ENCODE data around the gene CTNND2. TPM values are rescaled to one million over a fixed set of nuclear protein-coding genes. Genes with fewer than 3 reads are reported as not detected.

The CTNND2 gene
- total RNA-seq, 1 experiment from 2014 or later = not detected

DNA sequence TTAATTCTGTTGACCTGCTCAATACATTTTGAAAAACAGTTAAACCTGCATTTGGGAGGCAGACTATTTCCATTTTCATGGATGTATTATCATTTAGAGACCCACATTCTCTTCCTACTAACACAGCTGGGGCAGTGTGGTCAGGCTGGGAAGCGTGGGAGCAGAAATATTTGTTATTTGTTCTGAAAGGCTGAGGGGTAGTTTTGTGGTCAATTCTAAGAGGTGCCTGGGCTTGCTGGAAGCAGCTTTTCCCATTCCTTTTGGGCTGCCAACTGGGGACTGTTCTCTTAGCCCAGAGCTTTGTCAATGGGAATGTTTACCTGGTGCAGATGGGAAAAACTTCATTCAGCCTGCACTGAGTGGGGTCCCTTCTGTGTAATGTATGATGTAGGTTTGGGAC, 971.8 kb downstream of the CTNND2 start:
- no TSS peak for BruUV-seq (replicated peaks)
- no peaks in the 10 kb centered on the region for H3K4me1 ChIP-seq (ENCODE audit: insufficient read depth, low read length, poor library complexity, severe bottlenecking)
- H3K27ac ChIP-seq (ENCODE audit: low read depth, low read length, poor library complexity, severe bottlenecking) = no peak overlapping the region
- intact Hi-C loops (cut with micrococcal nuclease; ENCODE audit: unreplicated experiment) = no loop called here
- no peaks in the 10 kb centered on the region for H3K36me3 ChIP-seq (ENCODE audit: insufficient read depth, low read length, poor library complexity, severe bottlenecking)
- no peak for DNase-seq (ENCODE audit: low spot score)
- POLR2A ChIA-PET (ENCODE audit: low non-redundant PET) = no interaction called here
- TF ChIP-seq EZH2 (IDR thresholded peaks at IDR 0.05; ENCODE audit: borderline replicate concordance, low read depth, low read length, poor library complexity, severe bottlenecking) (no peak), CTCF (conservative IDR thresholded peaks at IDR 0.05; ENCODE audit: low read depth, low read length) (no peak)
- H3K4me3 ChIP-seq (ENCODE audit: low read depth, low read length, poor library complexity, severe bottlenecking) = no peak overlapping the region
- H3K9me3 ChIP-seq (ENCODE audit: low read depth, low read length, poor library complexity, severe bottlenecking) = no peaks in the 10 kb centered on the region
- H3K27me3 ChIP-seq (replicated peaks; ENCODE audit: insufficient read depth, low read depth, low read length, poor library complexity) = no peaks in the 10 kb centered on the region
- CTCF ChIA-PET = no interaction called here

DNA sequence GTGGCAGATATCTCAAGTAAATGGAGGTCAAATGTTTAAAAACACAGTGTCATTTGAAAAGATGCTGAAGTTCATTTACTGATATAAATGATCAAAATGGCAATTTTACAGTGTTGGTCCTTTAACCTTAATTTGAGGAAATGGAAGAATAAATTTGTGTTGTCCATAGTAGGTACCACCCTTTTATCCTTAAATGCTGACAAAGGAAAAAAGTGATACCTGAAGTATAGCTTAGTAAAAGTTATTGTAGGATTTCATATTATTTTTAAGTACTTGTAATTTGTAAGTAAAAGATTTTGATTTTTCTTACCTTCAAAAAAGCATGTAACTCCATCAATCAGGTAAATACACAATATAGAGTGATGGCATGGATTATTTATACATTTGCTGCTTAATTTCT, 976.6 kb downstream of the CTNND2 start:
- no TSS peak for BruUV-seq (replicated peaks)
- no peak for DNase-seq (ENCODE audit: low spot score)
- Histone ChIP-seq H3K9me3 (ENCODE audit: low read depth, low read length, poor library complexity, severe bottlenecking) (no peaks in the 10 kb centered on the region), H3K36me3 (ENCODE audit: insufficient read depth, low read length, poor library complexity, severe bottlenecking) (no peaks in the 10 kb centered on the region), H3K4me1 (ENCODE audit: insufficient read depth, low read length, poor library complexity, severe bottlenecking) (no peaks in the 10 kb centered on the region), H3K4me3 (ENCODE audit: low read depth, low read length, poor library complexity, severe bottlenecking) (no peak overlapping the region), H3K27me3 (replicated peaks; ENCODE audit: insufficient read depth, low read depth, low read length, poor library complexity) (no peaks in the 10 kb centered on the region), H3K27ac (ENCODE audit: low read depth, low read length, poor library complexity, severe bottlenecking) (no peak overlapping the region)
- TF ChIP-seq CTCF (conservative IDR thresholded peaks at IDR 0.05; ENCODE audit: low read depth, low read length) = no peak
- TF ChIP-seq EZH2 (IDR thresholded peaks at IDR 0.05; ENCODE audit: borderline replicate concordance, low read depth, low read length, poor library complexity, severe bottlenecking) = no peak
- ChIA-PET POLR2A (ENCODE audit: low non-redundant PET) (no interaction called here), CTCF (no interaction called here)
- intact Hi-C loops (cut with micrococcal nuclease; ENCODE audit: unreplicated experiment) = no loop called here

- no peak for DNase-seq (ENCODE audit: low spot score)
- no TSS peak for BruUV-seq (replicated peaks)
- Histone ChIP-seq H3K4me1 (ENCODE audit: insufficient read depth, low read length, poor library complexity, severe bottlenecking) (no peaks in the 10 kb centered on the region), H3K27ac (ENCODE audit: low read depth, low read length, poor library complexity, severe bottlenecking) (no peak overlapping the region), H3K36me3 (ENCODE audit: insufficient read depth, low read length, poor library complexity, severe bottlenecking) (no peaks in the 10 kb centered on the region), H3K4me3 (ENCODE audit: low read depth, low read length, poor library complexity, severe bottlenecking) (no peak overlapping the region), H3K27me3 (replicated peaks; ENCODE audit: insufficient read depth, low read depth, low read length, poor library complexity) (no peaks in the 10 kb centered on the region), H3K9me3 (ENCODE audit: low read depth, low read length, poor library complexity, severe bottlenecking) (no peaks in the 10 kb centered on the region)
- CTCF ChIA-PET = no interaction called here
- POLR2A ChIA-PET (ENCODE audit: low non-redundant PET) = no interaction called here
- intact Hi-C loops (cut with micrococcal nuclease; ENCODE audit: unreplicated experiment) = no loop called here
- TF ChIP-seq CTCF (conservative IDR thresholded peaks at IDR 0.05; ENCODE audit: low read depth, low read length) (no peak), EZH2 (IDR thresholded peaks at IDR 0.05; ENCODE audit: borderline replicate concordance, low read depth, low read length, poor library complexity, severe bottlenecking) (no peak)
These were observed 980.9 kb downstream of the CTNND2 start for GRCh38 chr5:10923310-10923709.

All from A673 (cell line).